Stimulated activated CD8-positive, alpha-beta memory T cell treated with anti-CD3 and anti-CD28 coated beads, Interleukin-4, amount 100 ng/mL, for 4 hours (primary cell): Measurements from ENCODE around the gene USP27X.

Experiments used
- DNase-seq, 2 donors: peaks; one replicate each; pipeline ENCODE4 v3.0.0-alpha.2; 2020; ENCODE audit warnings: low read depth in 2 of 2, low spot score in 1 of 2

USP27X gene

DNA sequence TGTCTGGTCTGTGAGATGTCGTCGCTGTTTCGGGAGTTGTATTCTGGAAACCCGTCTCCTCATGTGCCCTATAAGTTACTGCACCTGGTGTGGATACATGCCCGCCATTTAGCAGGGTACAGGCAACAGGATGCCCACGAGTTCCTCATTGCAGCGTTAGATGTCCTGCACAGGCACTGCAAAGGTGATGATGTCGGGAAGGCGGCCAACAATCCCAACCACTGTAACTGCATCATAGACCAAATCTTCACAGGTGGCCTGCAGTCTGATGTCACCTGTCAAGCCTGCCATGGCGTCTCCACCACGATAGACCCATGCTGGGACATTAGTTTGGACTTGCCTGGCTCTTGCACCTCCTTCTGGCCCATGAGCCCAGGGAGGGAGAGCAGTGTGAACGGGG, 1.4 kb downstream of the USP27X start:
- DNase-seq: no peak

DNA sequence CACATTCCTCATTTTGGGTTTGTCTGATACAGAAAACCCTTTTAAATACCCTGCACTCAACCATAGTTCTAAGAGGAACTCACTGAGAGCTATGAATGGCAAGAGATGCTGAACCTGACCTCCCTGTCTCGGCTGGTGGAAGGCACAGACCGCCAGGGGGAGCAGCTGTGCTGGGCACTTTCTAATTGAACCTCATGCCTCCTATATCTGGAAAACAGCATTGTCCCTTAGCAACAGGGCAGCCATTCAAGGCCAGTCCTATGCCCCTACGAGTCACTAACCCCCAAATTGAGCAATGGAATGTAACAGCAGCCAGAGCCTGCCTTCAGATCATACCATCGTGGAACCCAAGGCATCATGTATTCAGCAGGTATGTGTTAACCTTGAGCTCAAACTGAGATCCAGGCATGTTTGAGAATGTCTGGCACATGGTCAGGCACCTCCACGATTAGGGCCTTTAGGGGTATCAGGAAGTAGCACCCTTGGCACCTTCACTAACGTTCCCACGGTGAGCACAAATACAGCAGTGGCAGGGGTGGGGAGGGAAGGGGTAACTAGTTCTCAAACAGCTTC, 5.1 kb downstream of the USP27X start:
- peak; percentile 10 to 28 for DNase-seq

DNA sequence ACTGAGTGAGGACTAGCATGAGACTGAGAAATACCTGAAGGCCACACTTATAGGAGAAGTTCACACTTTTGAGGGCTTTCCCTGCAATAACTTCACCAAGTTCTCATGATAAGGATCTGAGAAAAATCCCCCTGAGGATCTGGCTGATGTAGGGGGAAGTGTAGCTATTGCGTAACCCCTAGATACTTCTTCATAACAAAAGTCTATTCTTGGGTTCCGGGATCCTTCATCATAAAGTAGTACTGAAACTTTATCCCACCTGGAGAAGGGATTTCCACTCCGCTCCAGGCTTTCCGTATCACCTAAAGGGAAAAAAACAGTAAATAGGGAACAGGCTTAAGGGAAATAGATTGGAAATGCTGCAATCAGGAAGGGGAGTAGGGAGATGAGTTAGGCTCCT, 13.3 kb downstream of the USP27X start:
- no peak for DNase-seq

DNA sequence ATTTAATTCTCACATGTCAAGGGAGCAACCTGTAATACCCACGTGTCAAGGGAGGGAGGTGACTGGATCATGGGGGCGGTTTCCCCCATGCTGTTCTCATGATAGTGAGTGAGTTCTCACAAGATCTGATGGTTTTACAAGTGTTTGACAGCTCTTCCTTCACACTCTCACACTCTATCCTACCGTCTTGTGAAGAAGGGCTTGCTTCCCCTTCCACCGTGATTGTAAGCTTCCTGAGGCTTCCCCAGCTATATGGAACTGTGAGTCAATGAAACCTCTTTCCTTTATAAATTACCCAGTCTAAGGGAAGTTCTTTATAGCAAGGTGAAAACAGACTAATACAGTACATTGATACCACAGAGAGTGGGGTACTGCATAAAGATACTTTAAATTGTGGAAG, 17.7 kb downstream of the USP27X start:
- no peak for DNase-seq

DNA sequence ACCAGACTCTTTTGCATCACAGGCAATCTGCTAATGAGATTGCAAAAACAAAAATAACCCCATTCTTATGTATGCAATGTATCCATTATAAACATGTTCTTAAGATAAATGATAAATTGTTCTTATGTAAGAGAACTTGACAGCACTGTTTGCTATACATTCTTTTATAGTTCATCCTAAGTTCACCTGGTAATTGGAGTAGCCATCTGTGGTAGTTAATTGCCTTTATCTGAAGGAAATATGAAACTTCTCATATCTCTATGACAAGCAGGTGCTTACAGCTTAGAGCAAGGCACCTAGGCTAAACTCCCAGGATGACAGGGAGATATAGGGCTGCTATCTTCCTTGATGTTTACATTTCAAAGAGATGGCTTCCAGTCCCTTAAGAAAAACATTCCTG, 21.8 kb downstream of the USP27X start:
- DNase-seq: no peak

DNA sequence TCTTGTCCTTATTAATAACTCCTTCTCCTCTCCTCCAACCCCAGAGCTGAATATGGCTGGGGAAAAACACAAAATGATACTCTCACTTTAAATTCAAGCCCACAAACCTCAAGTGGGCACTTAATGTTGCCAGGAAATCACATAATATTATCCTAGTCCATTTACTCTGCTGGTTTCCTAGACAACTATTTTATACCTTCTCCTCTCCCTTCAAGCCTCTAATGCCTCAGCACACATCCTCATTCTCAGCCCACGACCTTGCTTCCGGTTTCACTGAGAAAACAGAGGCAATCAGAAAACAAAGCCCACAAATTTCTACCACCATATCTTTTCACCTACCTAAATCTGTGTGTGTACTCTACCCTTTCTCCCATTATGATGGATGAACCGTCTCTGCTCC, 31.1 kb downstream of the USP27X start:
- no peak for DNase-seq

DNA sequence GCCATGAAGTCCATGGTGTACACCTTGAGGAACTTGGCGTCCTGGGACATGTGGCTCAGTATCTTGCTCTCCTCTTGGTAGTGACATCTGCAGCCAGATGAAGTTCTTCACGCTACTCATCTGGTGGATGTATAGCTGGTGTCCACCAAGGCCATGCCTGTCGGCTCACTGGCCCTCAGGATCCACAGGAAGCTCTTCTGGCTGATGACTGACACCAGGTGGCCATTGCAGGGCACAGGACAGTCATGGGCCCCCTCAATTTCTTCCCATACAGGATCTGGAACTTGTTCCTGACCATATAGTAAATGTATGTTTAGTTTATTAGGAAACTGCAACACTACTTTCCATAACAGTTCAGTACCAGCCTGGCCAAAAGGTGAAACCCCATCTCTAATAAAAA, 32.8 kb downstream of the USP27X start:
- DNase-seq: no peak

DNA sequence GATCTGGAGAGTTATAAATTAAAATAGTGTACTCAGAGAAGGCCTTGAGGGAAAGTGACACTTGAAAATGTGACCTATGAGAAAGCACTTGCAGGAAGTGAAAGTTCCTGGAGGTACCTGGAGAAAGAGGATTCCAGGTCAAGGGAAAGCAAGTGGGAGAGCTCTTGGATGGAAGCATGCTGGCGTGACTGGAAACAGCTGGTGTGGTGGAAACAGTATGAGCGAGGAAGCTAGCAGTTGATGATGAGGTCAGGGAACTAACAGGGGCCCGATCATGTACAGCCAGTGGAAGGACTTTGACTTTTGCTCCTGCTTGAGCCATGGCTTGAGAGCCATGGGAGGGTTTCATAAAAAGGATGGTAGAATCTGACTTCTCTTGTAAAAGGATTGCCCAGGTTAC, 33.6 kb downstream of the USP27X start:
- no peak for DNase-seq

DNA sequence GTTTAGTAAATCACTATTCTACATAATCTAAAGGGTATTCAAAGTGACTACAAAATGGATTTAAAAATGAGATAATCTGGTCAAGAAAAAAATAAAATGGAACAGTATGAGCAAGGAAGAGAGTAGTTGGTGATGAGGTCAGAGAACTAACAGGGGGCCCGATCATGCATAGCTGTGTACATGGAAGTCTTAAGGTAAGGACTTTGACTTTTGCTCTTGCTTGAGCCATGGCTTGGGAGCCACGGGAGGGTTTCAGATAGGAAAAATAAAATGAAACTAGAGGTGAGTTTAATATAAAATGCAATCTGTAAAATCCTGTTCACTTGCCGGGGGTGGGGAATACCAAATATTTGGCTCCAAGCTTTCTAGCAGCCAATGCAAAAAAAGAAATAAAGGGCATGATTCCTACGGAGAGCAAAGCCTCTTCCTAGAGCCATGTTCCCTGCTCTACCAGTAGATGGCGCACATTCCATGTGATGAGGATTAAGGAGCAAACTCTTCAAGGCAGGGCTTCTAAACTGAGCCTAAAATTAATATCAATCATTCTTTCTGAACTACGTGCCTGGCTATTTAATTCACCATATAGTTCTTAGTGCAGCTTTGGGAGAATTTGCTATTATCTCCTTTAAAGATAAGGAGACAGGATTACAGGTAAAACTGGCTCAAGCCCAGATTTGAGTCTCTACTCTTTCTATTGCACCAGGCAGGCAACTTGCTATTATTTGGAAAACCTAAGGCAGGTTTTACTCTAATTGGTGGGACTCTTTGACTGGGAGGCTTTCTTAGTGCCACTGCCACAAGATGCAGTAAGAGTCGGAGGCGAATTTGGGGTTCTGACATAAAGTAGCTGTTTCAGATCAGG, 36.3 kb downstream of the USP27X start:
- DNase-seq: peak in 1 of 2 donors; percentile 20

DNA sequence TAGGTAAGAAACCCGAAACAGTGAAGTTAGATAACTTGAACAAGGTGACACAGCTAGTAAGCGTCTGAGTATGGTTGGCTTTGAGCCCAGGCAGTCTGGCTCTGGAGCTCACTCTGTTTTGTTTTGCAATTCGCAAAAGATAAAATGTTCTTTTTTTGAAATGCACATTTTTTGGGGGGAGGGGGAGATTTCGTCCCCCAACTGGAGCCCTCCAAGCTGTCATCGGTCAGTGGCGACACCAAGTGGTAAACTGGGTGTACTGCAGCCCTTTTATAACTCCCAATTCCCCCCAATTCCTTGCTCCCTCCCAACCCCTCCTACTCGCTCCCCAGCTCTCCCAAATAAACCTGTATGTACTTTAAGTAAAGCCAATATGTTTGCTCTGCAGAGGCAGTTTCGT, 40.3 kb downstream of the USP27X start:
- no peak for DNase-seq

DNA sequence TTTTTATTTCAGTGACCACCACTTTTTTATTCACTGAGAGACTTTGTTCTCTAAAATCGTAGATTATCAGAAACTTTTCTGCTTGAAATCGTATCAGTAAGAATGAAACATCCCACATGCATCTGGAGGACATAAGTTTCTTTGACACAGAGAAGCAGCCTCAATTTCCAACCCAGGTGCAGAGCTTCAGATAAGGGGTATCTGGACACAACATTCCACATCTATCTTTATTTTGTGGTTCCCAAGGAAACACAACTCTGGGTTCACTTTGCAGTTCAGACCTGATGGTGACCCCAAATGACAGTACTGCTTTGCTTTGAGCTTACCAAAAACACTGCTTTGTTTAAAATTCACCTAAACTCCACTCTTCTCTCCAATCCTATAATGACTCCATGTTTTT, 41.8 kb downstream of the USP27X start:
- no peak for DNase-seq

DNA sequence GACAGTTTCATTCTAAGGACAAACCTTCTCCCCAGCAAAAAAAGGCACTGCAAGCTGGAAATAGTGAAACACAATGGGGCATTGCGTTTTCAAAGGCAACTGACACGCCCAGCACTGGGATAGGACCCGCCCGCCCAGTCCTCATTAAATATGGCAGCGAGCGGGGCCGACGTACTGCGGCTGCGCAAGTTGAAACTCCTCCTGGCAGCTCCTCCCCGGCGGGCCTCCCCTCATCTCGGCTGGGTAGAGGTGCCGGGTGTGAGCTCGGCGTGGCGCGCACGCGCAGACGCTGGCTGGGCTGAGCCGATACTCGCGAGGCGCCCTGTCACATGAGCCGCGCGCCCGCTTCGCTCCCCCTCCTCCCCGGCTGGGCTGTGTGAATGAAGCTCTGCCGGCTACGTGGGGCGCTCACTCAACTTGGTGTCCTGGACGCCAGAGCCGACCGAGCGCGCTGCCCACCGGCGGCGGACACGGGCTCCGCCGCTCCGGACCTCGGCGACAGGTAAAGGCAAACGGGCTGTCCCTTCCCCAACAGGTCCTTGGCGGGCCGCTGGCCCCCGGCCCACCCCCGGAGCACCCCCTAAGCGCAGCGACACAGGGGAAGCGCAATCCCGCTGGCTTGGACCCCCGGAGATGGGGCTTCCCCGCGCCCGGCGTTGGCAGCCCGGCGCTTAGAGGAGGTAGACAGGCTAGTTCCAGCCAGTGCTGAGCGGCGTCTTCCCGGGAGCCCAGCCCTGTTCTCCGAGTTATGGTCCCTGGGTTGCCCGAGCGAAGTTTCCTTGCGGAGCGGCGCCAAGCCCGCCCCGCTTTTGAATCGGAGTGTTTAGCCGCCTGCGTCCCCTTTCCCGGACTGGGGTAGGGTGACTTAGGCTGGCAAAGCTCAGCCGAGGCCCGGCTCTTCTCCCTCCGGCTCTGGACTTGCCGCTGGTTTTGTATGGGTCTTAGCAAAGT, 43.3 kb downstream of the USP27X start, which contains the start of gene CLCN5:
CLCN5 (plus strand) TSS at position 306 of the 951 bp plus-strand sequence. CDS start 2,703 bp downstream, outside the sequence.
- DNase-seq: peak; percentile 79 to 90

DNA sequence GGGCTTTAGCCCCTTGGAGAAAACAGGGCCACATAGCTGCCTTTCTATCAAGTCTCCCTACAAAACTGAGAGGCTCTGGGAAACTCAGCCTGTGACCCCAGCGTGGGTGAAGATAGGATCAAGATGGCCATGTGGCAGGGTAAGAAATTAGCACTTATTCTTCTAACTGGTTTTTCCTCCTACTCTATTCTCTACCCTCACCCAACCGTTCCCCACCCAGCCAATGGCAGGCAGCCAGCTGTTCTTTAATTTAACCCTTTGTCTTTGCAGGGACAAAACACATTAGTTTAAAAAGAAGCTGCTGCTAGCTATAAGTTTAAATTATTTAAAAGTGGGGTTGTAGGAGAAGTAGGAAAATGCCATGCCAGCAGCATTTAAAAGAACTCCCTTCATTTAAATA, 45.9 kb downstream of the USP27X start:
- no peak for DNase-seq

DNA sequence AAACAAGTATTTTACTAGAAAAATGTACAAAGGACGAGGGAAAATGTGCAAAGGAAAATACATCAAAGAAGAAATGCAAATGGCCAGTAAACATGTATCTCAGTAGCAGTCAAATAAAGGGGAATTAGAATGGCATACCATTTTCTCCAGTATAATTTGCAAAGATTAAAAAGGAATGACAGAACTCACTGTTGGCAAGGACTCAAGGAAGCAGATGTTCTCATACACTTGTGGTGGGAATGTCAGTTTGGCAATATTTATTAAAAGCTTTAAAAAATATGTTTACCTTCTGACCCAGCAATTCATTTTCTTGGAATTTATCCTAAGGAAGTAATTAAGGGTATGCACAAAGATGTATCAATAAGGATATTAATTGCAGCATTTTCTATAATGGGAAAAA, 50.8 kb downstream of the USP27X start:
- DNase-seq: no peak
